Activated T-helper 17 cell treated with anti-CD3 and anti-CD28 coated beads, Interleukin-2, amount 50 U/mL, for 72 hours (primary cell): Measurements from ENCODE around the gene ZBTB40. TPM values are rescaled to one million over a fixed set of nuclear protein-coding genes. Genes with fewer than 3 reads are reported as not detected.

Experiments used
- ATAC-seq: fragments of 150-1000 bp; cut with Tn5 transposase; replicated peaks from 2 replicates; pipeline ENCODE4 v1.10.0; 2021; ENCODE audit warnings: mild to moderate bottlenecking, moderate library complexity
- H3K27ac Mint-ChIP-seq: one replicate; pipeline ENCODE4 v1.8.0; 2022; ENCODE audit warnings: mixed read lengths
- H3K27me3 Mint-ChIP-seq: one replicate; pipeline ENCODE4 v1.8.0; 2022; ENCODE audit warnings: mixed read lengths
- H3K36me3 Mint-ChIP-seq: one replicate; pipeline ENCODE4 v1.8.0; 2022; ENCODE audit warnings: low read depth, mild to moderate bottlenecking, mixed read lengths
- H3K4me1 Mint-ChIP-seq: one replicate; pipeline ENCODE4 v1.8.0; 2022; ENCODE audit warnings: mixed read lengths
- H3K4me3 Mint-ChIP-seq: one replicate; pipeline ENCODE4 v1.8.0; 2022; ENCODE audit warnings: mild to moderate bottlenecking, mixed read lengths
- H3K9me3 Mint-ChIP-seq: one replicate; pipeline ENCODE4 v1.8.0; 2022; ENCODE audit warnings: mixed read lengths
- total RNA-seq, 2 donors: library from RNA; stranded (reverse); gene quantifications; one replicate each; pipeline ENCODE4 v1.2.3, GENCODE V29; 2022

ZBTB40 gene
- total RNA-seq, 2 donors from 2014 or later: 20.4 to 21.4 TPM

DNA sequence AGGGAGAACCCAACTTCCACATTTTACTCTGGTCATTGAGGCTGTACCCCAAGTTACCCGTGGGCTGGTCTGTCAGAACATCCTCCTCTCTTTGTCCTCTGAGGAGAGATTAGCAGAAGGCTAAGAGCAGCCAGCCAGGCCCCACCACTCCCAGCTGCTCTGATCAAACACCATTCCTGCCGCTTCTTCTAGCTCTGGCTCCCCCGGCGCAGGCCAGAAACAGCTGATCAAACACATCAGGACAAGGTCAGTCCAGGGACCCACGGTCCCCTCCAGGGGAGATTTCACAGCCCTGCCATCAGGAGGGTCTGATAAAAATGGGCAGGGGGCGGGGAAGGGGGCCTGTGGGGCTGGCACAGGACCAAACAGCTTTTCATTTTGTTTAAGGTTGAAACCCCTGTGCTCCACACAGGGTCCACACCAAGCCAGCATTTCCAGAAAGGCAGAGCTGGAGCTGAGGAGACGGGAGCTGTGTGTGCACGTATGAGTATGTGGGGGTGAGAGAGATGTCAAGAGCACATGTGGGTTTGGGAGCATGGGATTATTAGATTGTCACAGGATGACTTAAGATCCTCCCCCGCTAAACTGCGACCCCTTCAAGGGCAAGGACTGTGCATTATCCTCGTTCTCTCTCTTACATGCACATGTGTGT is 81.7 kb downstream of the ZBTB40 start:
- Mint-ChIP-seq H3K4me1 (peaks cover 6% of the 10 kb centered on the region), H3K36me3 (peaks cover 7% of the 10 kb centered on the region), H3K27ac (no peak overlapping the region), H3K9me3 (no peaks in the 10 kb centered on the region), H3K4me3 (no peak overlapping the region), H3K27me3 (no peaks in the 10 kb centered on the region)
- no peak for ATAC-seq

DNA sequence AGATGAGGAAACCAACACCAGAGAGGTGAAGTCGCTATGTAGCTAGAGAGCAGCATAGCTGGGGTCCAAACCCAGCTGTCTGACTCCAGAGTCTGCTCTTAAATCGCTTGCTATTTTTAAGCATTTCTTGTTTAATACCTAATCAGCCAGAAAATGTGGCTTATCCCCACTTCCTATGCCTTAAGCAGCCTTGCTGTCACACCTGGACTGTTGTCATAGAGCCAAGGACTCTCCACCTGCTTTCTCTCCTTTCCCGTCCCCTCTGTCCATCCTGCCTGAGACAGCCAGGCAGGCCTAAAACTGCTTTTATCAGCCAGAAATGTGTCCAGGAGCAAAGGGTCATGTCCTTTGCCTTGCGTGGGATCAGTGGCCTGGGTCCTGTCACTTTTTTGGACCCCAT is 83.3 kb downstream of the ZBTB40 start:
- Mint-ChIP-seq H3K4me3 (no peak overlapping the region), H3K36me3 (no peaks in the 10 kb centered on the region), H3K9me3 (no peaks in the 10 kb centered on the region), H3K4me1 (peaks cover 6% of the 10 kb centered on the region), H3K27me3 (no peaks in the 10 kb centered on the region), H3K27ac (no peak overlapping the region)
- ATAC-seq: no peak

DNA sequence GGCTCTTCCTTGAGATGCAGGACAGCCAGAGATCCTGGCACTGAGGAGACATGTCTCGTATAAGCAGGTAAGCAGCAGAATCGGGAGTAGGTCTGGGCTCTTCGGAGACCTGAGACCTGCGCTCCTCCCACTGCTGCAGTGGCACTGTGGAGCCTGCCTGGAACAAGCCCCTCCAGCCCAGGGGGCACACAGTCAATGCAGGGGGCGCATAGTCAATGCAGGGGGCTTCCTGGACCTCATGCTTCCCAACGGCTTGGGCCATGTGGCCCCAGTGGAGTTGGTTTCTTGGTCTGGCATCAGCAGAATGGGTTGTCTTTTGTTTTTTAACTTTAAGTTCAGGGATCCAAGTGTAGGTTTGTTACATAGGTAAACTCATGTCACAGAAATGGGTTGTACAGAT is 83.7 kb downstream of the ZBTB40 start:
- no peaks in the 10 kb centered on the region for H3K36me3 Mint-ChIP-seq
- no peaks in the 10 kb centered on the region for H3K9me3 Mint-ChIP-seq
- H3K4me1 Mint-ChIP-seq: peaks cover 6% of the 10 kb centered on the region
- no peak overlapping the region for H3K4me3 Mint-ChIP-seq
- no peaks in the 10 kb centered on the region for H3K27me3 Mint-ChIP-seq
- no peak for ATAC-seq
- H3K27ac Mint-ChIP-seq: no peak overlapping the region

DNA sequence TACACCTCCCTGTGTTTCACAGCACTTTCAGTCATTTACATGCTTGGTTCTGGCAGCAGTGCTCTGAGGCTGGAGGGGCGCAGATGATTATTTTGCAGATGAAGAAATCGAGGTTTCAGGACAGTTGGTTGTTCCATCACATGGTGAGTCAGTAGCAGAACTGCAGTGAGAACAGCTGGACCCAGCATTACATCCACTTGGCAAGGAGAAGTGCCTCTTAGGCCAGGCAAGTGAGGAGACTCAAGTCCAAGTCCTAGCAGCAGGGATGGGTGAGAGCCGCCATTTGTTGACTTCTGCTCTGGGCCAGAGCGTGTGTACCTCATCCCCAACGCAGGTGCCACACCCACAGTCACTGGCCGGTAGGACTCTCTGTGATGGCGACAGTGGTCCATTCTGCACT is 84.9 kb downstream of the ZBTB40 start:
- no peak for ATAC-seq
- Mint-ChIP-seq H3K4me3 (no peak overlapping the region), H3K27me3 (no peaks in the 10 kb centered on the region), H3K4me1 (peaks cover 6% of the 10 kb centered on the region), H3K27ac (no peak overlapping the region), H3K36me3 (no peaks in the 10 kb centered on the region), H3K9me3 (no peaks in the 10 kb centered on the region)

DNA sequence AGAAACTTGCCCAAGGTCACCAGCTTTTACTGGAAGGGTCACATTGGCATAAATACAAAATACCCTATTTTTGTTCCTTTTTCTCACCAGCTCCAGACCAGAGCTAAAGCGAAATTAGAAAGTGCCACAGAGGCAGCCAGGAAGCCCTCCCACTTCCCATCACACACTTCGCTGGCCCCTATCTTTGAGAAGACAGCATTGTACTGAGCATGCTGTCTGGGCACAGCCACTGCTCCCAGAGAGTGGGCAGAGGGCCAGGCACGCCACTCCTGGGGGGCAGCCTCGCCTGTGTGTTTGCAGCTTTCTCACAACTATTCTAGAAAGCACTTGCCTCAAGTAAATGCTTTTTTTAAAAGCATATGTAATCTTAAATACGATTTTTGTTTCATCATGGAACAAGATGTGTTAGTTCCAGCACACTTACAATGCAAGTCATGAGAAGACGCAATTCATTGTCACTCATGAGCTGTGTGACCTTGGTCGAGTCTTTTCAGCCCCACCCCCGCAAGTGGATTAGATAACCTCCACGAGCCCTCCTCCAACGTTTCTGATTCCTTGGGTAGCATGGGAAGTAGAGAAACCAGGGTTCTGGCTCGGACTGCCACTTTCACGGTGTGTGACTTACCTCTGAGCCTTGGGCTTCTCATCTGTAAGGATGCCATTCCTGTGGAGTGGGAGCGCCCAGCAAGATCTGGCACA is 85.9 kb downstream of the ZBTB40 start:
- ATAC-seq: no peak
- no peak overlapping the region for H3K4me3 Mint-ChIP-seq
- peaks cover 6% of the 10 kb centered on the region for H3K4me1 Mint-ChIP-seq
- H3K27me3 Mint-ChIP-seq: no peaks in the 10 kb centered on the region
- no peak overlapping the region for H3K27ac Mint-ChIP-seq
- H3K9me3 Mint-ChIP-seq: no peaks in the 10 kb centered on the region
- no peaks in the 10 kb centered on the region for H3K36me3 Mint-ChIP-seq

DNA sequence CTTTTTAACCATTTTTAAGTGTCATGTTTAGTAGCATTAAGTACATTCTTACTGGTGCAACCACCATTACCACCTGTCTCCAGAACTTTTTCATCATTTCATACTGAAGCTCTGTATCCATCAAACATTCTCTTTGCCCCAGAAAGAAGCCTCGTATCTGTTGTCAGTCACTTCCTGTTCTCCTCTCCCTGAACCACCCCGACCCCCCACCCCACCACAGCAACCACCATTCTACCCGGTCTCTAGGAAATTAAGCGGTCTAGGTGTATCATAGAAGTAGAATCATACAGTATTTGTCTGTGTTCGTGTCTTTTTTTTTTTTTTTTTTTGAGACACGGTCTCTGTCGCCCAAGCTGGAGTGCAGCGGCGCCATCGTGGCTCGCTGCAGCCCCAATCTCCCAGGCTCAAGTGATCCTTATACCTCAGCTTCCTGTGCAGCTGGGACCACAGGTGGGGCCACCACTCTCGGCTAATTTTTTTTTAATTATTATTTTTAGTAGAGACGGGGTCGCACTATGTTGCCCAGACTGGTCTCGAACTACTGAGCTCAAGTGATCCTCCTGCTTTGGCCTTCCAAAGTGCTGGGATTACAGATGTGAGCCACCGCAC is 88.0 kb downstream of the ZBTB40 start:
- no peak for ATAC-seq
- Mint-ChIP-seq H3K27ac (no peak overlapping the region), H3K36me3 (no peaks in the 10 kb centered on the region), H3K4me1 (peaks cover 6% of the 10 kb centered on the region), H3K9me3 (no peaks in the 10 kb centered on the region), H3K4me3 (no peak overlapping the region), H3K27me3 (no peaks in the 10 kb centered on the region)

DNA sequence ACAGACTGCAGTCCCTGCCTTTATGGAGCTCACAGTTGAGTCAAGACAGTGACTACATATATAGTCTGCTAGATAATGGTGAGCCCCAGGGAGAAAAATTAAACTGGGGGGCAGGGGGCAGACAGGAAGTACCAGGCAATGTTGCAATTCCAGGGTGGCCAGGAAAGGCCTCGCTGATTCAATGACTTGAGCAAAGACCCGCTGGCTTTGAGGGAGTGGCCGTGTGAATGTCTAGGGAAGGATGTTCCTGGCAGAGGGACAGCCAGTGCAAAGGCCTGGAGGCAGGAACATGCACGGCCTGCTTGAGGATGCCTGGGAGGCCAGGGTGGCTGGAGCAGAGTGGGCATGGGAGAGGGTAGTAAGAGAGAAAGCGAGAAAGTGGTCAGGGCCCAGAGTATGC is 88.7 kb downstream of the ZBTB40 start:
- H3K36me3 Mint-ChIP-seq: no peaks in the 10 kb centered on the region
- H3K27ac Mint-ChIP-seq: no peak overlapping the region
- ATAC-seq: no peak
- H3K27me3 Mint-ChIP-seq: peaks cover 1% of the 10 kb centered on the region
- no peak overlapping the region for H3K4me3 Mint-ChIP-seq
- H3K4me1 Mint-ChIP-seq: peaks cover 6% of the 10 kb centered on the region
- no peaks in the 10 kb centered on the region for H3K9me3 Mint-ChIP-seq

DNA sequence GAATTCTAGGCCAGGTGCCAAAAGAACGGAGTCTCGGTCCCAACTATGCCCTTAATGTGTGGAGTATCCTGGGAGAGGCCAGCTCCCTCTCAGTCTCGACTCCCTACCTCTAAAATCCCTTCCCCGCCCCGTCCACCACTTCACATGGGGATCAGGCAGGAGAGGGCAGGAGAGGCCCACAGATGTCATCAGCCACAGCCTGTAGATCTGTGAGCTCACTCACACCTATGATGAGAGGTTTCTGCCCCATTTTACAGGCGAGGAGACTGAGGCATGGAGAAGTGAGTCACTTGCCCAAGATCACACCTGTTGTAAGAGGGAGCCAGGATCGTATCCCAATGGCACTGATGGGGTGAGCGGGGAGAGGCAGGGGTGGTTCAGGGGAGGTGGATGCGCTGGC is 91.2 kb downstream of the ZBTB40 start:
- Mint-ChIP-seq H3K9me3 (no peaks in the 10 kb centered on the region), H3K27me3 (peaks cover 16% of the 10 kb centered on the region), H3K36me3 (no peaks in the 10 kb centered on the region), H3K27ac (no peak overlapping the region), H3K4me1 (peaks cover 6% of the 10 kb centered on the region), H3K4me3 (no peak overlapping the region)
- no peak for ATAC-seq

DNA sequence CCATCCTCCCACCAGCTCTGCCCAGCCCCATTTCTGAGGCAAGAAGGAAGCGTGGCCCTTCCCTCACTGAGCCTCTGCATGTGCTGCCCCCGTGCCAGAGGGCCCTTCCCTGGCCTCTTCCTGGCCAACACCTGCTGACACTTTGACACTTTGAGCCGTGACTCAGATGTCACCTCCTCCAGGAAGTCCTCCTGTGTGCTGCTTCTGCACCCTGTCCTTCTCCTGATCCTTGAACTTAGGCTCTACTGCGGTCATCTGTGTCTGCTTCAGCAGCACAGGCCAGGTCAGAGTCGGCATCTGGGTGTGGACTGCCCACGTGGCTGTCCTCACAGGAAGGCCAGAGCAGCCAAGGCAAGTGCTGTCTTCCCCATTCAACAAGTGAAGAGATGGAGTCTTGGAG is 92.0 kb downstream of the ZBTB40 start:
- Mint-ChIP-seq H3K9me3 (no peaks in the 10 kb centered on the region), H3K4me3 (no peak overlapping the region), H3K27me3 (peaks cover 23% of the 10 kb centered on the region), H3K36me3 (no peaks in the 10 kb centered on the region), H3K4me1 (no peaks in the 10 kb centered on the region), H3K27ac (no peak overlapping the region)
- no peak for ATAC-seq

DNA sequence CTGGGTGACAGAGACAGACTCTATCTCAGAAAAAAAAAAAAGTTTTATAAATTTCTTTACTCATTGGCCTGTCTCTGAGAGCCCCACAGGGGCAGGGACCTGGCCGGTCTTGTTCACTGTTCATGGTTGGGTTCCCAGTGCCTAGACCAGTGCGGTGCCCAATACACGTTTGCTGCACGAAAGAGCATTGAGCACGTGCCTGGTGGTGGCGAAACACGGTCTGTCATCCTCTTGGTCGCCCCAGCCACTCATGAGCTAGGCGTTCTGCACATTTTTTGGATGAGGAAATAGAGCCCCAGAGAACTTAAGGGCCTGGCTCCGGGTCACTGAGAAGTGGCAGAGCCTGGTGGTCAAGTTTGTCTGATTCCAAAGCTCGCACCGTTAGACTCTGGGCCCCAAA is 93.0 kb downstream of the ZBTB40 start:
- no peak for ATAC-seq
- no peak overlapping the region for H3K4me3 Mint-ChIP-seq
- no peaks in the 10 kb centered on the region for H3K4me1 Mint-ChIP-seq
- no peak overlapping the region for H3K27ac Mint-ChIP-seq
- H3K27me3 Mint-ChIP-seq: peaks cover 29% of the 10 kb centered on the region
- no peaks in the 10 kb centered on the region for H3K36me3 Mint-ChIP-seq
- no peaks in the 10 kb centered on the region for H3K9me3 Mint-ChIP-seq

DNA sequence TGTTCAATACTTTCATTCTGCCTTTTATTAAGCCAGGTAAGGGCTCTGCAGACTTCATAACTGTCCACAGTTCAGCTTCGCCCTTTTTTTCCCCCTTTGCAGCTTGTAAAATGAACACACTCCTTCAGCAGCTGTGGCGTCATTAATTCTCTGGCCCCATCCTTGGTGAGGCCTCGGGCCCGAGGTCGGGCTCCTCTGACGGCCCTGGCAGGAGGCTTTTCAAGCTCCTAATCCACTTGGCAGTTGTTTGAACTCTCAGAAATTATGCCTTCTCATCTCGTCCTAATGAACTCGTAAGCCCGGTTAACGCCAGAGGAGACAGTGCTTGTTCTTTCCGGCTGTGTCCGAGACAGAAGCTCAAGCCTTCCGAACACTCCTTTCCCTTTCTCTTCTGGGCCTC is 93.5 kb downstream of the ZBTB40 start:
- no peaks in the 10 kb centered on the region for H3K36me3 Mint-ChIP-seq
- no peak overlapping the region for H3K27ac Mint-ChIP-seq
- H3K27me3 Mint-ChIP-seq: peaks cover 30% of the 10 kb centered on the region
- H3K4me1 Mint-ChIP-seq: no peaks in the 10 kb centered on the region
- no peak for ATAC-seq
- H3K4me3 Mint-ChIP-seq: no peak overlapping the region
- no peaks in the 10 kb centered on the region for H3K9me3 Mint-ChIP-seq

DNA sequence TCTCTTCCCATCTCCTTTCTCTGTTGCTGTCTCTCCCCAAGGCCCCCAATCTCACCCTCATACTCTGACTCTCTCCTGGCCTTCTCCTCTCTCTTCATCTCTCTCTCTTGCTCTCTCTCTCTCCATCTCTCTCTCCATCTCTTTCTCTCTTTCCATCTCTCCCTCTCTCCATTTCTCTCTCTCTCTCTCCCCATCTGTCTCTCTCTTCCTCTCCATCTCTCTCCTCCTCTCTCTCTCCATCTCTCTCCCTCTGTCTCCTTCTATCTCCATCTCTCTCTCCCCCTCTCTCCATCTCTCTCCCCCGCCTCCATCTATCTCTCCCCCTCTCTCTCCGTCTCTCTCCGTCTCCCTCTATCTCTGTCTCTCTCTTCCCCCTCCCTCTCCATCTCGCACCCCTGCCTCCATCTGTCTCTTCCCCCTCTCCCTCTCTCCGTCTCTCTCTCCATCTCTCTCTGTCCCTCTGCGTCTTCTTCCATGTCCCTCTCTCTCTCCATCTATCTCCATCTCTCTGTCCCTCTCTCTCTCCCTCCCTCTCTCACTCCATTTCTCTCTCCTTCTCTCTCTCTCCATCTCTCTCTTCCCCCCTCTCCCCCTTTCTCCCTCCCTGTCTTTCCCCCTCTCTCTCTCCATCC is 95.7 kb downstream of the ZBTB40 start:
- peaks cover 34% of the 10 kb centered on the region for H3K27me3 Mint-ChIP-seq
- H3K4me3 Mint-ChIP-seq: no peak overlapping the region
- H3K4me1 Mint-ChIP-seq: no peaks in the 10 kb centered on the region
- H3K36me3 Mint-ChIP-seq: no peaks in the 10 kb centered on the region
- no peak overlapping the region for H3K27ac Mint-ChIP-seq
- no peak for ATAC-seq
- no peaks in the 10 kb centered on the region for H3K9me3 Mint-ChIP-seq

DNA sequence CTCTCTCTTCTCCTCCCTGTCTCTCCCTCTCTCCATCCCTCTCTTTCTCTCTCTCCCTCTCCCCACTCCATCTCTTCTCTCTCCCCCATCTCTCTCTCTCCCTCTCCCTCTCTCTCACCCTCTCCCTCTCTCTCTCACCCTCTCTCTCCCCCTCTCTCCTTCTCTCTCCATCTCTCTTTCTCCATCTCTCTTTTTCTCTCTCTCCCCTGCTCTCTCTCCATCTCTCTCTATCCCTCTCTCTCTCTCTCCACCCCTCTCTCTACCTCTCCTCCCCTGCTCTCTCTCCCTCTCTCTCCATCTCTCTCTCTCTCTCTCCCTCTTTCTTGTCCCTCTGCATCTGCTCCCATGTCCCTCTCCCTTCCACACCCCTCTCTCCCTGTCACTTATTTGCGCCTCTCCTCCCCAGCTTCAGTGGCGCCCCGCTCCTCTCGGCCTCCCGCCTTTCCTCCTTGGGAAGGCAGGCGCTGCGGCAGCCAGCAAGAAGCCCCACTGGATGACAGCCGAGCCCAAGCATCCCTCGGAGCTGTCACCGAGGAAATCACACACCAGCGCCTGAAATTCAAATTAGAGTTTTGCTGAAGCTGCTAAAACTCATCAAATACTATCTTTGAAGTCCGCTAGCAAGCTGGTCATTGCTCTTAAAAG is 96.3 kb downstream of the ZBTB40 start:
- H3K9me3 Mint-ChIP-seq: no peaks in the 10 kb centered on the region
- no peaks in the 10 kb centered on the region for H3K4me1 Mint-ChIP-seq
- H3K27me3 Mint-ChIP-seq: peaks cover 39% of the 10 kb centered on the region
- no peak overlapping the region for H3K4me3 Mint-ChIP-seq
- no peak for ATAC-seq
- H3K36me3 Mint-ChIP-seq: no peaks in the 10 kb centered on the region
- H3K27ac Mint-ChIP-seq: no peak overlapping the region

DNA sequence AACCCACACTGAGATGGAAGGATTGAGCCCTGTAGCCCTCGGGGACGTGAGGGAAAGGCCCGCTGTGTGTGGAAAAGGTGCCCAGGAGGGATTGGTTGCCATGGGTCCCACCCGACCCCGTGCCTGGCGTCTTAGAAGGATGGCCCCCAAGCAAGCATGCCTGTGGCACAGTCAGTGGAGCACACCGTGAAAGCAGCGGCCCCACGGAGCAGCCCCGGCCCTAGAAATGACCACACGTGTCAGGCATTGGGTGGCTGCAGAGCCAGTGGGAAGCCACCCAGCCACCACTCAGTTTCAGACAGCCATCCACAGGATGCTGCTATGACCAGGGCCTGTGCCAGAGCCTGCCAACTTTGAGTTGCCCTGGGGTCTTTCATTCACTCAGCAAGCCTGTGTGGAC is 98.4 kb downstream of the ZBTB40 start:
- Mint-ChIP-seq H3K27ac (no peak overlapping the region), H3K4me1 (no peaks in the 10 kb centered on the region), H3K4me3 (no peak overlapping the region), H3K36me3 (no peaks in the 10 kb centered on the region), H3K27me3 (peaks cover 48% of the 10 kb centered on the region), H3K9me3 (no peaks in the 10 kb centered on the region)
- ATAC-seq: no peak
